Uterus (tissue), 2 donors: ENCODE data around the gene ANKFN1.

Experiments
- POLR2A ChIP-seq, 2 donors: fragments of 450-650 bp; IDR thresholded peaks; one replicate each; pipeline ENCODE4 v1.6.1; 2016; ENCODE audit warnings: antibody characterized with exemption in 2 of 2, mild to moderate bottlenecking in 1 of 2, moderate library complexity in 1 of 2
- TF ChIP-seq, protein P1 (sequence below), 4 experiments: fragments of 200-600 bp in 2 of 4; fragments of 450-650 bp in 2 of 4; sonication (generic) in 2 of 4; IDR thresholded peaks; one replicate each; pipeline ENCODE4 v1.5.1; 2016 to 2019; ENCODE audit warnings: antibody characterized with exemption in 4 of 4, mild to moderate bottlenecking in 2 of 4, moderate library complexity in 1 of 4

DNA sequence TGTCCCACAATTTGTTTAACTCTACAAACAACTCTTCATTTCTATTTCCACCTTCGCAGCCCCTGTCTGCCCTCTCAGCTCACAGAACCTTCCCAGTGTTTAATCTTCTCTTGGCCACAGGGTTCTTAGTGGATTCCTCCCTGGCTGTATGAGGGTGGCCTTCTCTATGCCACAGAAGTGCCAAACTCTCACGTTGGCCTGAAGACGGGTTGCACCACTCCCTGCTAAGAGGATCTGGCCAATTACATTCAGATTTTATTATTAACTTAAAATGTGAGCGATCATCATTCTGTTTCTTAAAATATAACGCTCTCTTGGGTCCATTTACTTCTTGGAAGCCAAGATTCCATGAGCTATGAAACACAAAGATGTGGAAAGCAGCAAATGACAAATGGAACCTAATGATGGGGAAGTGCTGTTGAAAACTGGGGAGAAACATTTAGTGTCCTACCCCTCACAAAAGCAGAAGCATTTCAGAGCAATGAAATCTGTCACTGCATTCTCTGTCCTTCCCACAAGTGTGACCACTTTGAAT lies 348.9 kb downstream of the ANKFN1 start:
- TF ChIP-seq, protein P1, sequence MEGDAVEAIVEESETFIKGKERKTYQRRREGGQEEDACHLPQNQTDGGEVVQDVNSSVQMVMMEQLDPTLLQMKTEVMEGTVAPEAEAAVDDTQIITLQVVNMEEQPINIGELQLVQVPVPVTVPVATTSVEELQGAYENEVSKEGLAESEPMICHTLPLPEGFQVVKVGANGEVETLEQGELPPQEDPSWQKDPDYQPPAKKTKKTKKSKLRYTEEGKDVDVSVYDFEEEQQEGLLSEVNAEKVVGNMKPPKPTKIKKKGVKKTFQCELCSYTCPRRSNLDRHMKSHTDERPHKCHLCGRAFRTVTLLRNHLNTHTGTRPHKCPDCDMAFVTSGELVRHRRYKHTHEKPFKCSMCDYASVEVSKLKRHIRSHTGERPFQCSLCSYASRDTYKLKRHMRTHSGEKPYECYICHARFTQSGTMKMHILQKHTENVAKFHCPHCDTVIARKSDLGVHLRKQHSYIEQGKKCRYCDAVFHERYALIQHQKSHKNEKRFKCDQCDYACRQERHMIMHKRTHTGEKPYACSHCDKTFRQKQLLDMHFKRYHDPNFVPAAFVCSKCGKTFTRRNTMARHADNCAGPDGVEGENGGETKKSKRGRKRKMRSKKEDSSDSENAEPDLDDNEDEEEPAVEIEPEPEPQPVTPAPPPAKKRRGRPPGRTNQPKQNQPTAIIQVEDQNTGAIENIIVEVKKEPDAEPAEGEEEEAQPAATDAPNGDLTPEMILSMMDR (IDR thresholded peaks at IDR 0.05), result no peak
- no peak for TF ChIP-seq POLR2A (IDR thresholded peaks at IDR 0.05)
